Ovary (tissue), 9 donors: ENCODE results near the gene TBCK. TPM values are rescaled to one million over a fixed set of nuclear protein-coding genes. Genes with fewer than 3 reads are reported as not detected.

Source experiments
- DNase-seq, 5 donors: peaks; one replicate each; pipeline ENCODE4 v3.0.0-alpha.2; 2019 to 2020
- H3K27ac ChIP-seq, 2 donors: fragments of 200-600 bp; one replicate each; pipeline versions ENCODE4 v1.5.1 to v1.8.0; 2019 to 2022
- H3K27me3 ChIP-seq: fragments of 200-600 bp; one replicate; pipeline ENCODE4 v1.8.0; 2022
- H3K36me3 ChIP-seq: fragments of 200-600 bp; sonication (generic); one replicate; pipeline ENCODE4 v1.5.1; 2019
- H3K4me1 ChIP-seq: one replicate; pipeline ENCODE4 v1.8.1; 2013; ENCODE audit warnings: mild to moderate bottlenecking, moderate library complexity; ENCODE audit not compliant: insufficient read depth
- H3K4me3 ChIP-seq: fragments of 200-600 bp; sonication (generic); one replicate; pipeline ENCODE4 v1.5.1; 2017
- H3K9me3 ChIP-seq, 2 donors: fragments of 200-600 bp in 1 of 2; sonication (generic) in 1 of 2; one replicate each; pipeline versions ENCODE4 v1.5.1 to v1.8.1; 2013 to 2019; ENCODE audit warnings: mild to moderate bottlenecking in 1 of 2, moderate library complexity in 1 of 2
- CTCF ChIP-seq, 3 donors: fragments of 450-650 bp in 2 of 3; fragments of 200-600 bp in 1 of 3; IDR thresholded peaks; one replicate each; pipeline versions ENCODE4 v1.5.1 to v1.8.0; 2016 to 2022; ENCODE audit warnings: antibody characterized with exemption in 3 of 3, mild to moderate bottlenecking in 1 of 3
- EP300 ChIP-seq: sonication (generic); formaldehyde crosslinking; IDR thresholded peaks from one replicate; pipeline ENCODE4 v1.6.1; 2017; ENCODE audit warnings: antibody characterized with exemption
- POLR2A ChIP-seq: fragments of 450-650 bp; IDR thresholded peaks from one replicate; pipeline ENCODE4 v1.6.1; 2017; ENCODE audit warnings: antibody characterized with exemption, mild to moderate bottlenecking, moderate library complexity
- WGBS, 3 donors: extraction: QIAGEN DNeasy Blood & Tissue Kit in 1 of 3; methylation state at CpG; one replicate each; pipeline versions ENCODE4 v1.1.5 to v1.1.7; 2013 to 2017; 5-methylcytosine and 5-hydroxymethylcytosine counted together
- intact Hi-C, 4 donors: fragments of 100-400 bp; cut with DNase I; formaldehyde crosslinking; loops; one replicate each; pipeline versions ENCODE4 v1.11.0 to v1.15.1; 2022 to 2023
- polyA plus RNA-seq, 2 donors: library from polyadenylated mRNA; stranded (reverse); fragments of 200-250 nt in 1 of 2; fragments of 350-450 nt in 1 of 2; fragmentation: Illumina TruSeq in 1 of 2; extraction: RNeasy Lipid Tissue Mini Kit (QIAGEN cat#74804) in 1 of 2; gene quantifications; one replicate each; pipeline ENCODE4 v1.2.3, GENCODE V29; 2013 to 2014
- total RNA-seq, 7 donors: library from RNA; depleted of rRNA in 2 of 7; stranded (reverse); fragments of >200 nt in 2 of 7; fragmentation: NEBNext Ultra II Directional in 3 of 7; extraction: Animal tissue kit (Norgen Biotek cat#: 25700) in 3 of 7; gene quantifications; one replicate each; pipeline versions ENCODE4 v1.1.0 to v1.2.4, GENCODE V29; 2016 to 2023
- donor health status: DM: no; HTN: no; CAD: no; lungs with moderate emphysema.
- donor health status: DM: no; HTN: no; CAD: no.
- donor health status: Bipolar disorder and iron deficiency.
- donor health status: DM: yes; HTN: yes; CAD: no.
- donor health status: DM: no; HTN: no; CAD: no.
- donor health status: DM: yes; HTN: yes; CAD: no.

The TBCK gene
- total and polyA plus RNA-seq, 9 donors, result 13.6 to 50.1 (median 39.1) TPM

- H3K36me3 ChIP-seq, result no peaks in the 10 kb centered on the region
- TF ChIP-seq EP300 (no peak), POLR2A (no peak)
- intact Hi-C loops, result no loop called here
Measured at GRCh38 chr4:106289737-106290136, 26.3 kb downstream of the TBCK start.

GRCh38 chr4:106287353-106287969, 28.5 kb downstream of the TBCK start:
- TF ChIP-seq EP300 (no peak), CTCF (IDR thresholded peaks at IDR 0.05) (no peak), POLR2A (no peak)
- Histone ChIP-seq H3K4me1 (no peaks in the 10 kb centered on the region), H3K27ac (no peak overlapping the region), H3K4me3 (no peak overlapping the region), H3K27me3 (no peaks in the 10 kb centered on the region), H3K36me3 (no peaks in the 10 kb centered on the region), H3K9me3 (no peaks in the 10 kb centered on the region)
- intact Hi-C loops, result no loop called here
- no peak for DNase-seq

More at GRCh38 chr4:106289737-106290136, 26.3 kb downstream of the TBCK start:
- H3K27me3 ChIP-seq, result no peaks in the 10 kb centered on the region
- no peak overlapping the region for H3K4me3 ChIP-seq
- DNase-seq, result no peak
- 86 to 96% (median 88%) methylated on average over 2 of the region's 2 CpGs for WGBS, 3 donors
- no peaks in the 10 kb centered on the region for H3K4me1 ChIP-seq
- no peaks in the 10 kb centered on the region for H3K9me3 ChIP-seq
- no peak overlapping the region for H3K27ac ChIP-seq

- no peak for TF ChIP-seq CTCF (IDR thresholded peaks at IDR 0.05)
- no peak for TF ChIP-seq EP300
- no peak for TF ChIP-seq POLR2A
- H3K36me3 ChIP-seq, result no peaks in the 10 kb centered on the region
- no peaks in the 10 kb centered on the region for H3K9me3 ChIP-seq
- no peaks in the 10 kb centered on the region for H3K4me1 ChIP-seq
- no peaks in the 10 kb centered on the region for H3K27me3 ChIP-seq
- H3K27ac ChIP-seq, result no peak overlapping the region
- no peak for DNase-seq
- WGBS, 3 donors, result 96 to 98% (median 97%) methylated on average over 8 of the region's 8 CpGs
- intact Hi-C loops, result no loop called here
- H3K4me3 ChIP-seq, result no peak overlapping the region
Measured at GRCh38 chr4:106286611-106287010, 29.4 kb downstream of the TBCK start.

GRCh38 chr4:106284227-106284626, 31.8 kb downstream of the TBCK start:
- no peaks in the 10 kb centered on the region for H3K36me3 ChIP-seq
- DNase-seq, result no peak
- no peak for TF ChIP-seq POLR2A
- TF ChIP-seq EP300, result no peak
- no peaks in the 10 kb centered on the region for H3K4me1 ChIP-seq
- no peak overlapping the region for H3K27ac ChIP-seq
- intact Hi-C loops, result no loop called here
- no peaks in the 10 kb centered on the region for H3K9me3 ChIP-seq
- H3K4me3 ChIP-seq, result no peak overlapping the region
- no peaks in the 10 kb centered on the region for H3K27me3 ChIP-seq
- WGBS, 3 donors, result 33 to 35% (median 35%) methylated on average over 3 of the region's 3 CpGs

- DNase-seq, result no peak
- H3K27me3 ChIP-seq, result no peaks in the 10 kb centered on the region
- WGBS, 3 donors, result 10 to 30% (median 11%) methylated on average over 1 of the region's 1 CpG
- no peak for TF ChIP-seq POLR2A
- no peak for TF ChIP-seq CTCF (IDR thresholded peaks at IDR 0.05)
- no peak for TF ChIP-seq EP300
- H3K36me3 ChIP-seq, result no peaks in the 10 kb centered on the region
- no peak overlapping the region for H3K4me3 ChIP-seq
- no peaks in the 10 kb centered on the region for H3K4me1 ChIP-seq
- no peaks in the 10 kb centered on the region for H3K9me3 ChIP-seq
- no peak overlapping the region for H3K27ac ChIP-seq
- intact Hi-C loops, result no loop called here
Measured at GRCh38 chr4:106277140-106277675, 38.8 kb downstream of the TBCK start.
